Stimulated activated CD8-positive, alpha-beta memory T cell treated with anti-CD3 and anti-CD28 coated beads, Interleukin-12 subunit alpha, Interleukin-12 subunit beta, amount 100 ng/mL, for 4 hours (primary cell): ENCODE results near the gene FOS.

Source experiments
- DNase-seq: peaks from one replicate; pipeline ENCODE4 v3.0.0-alpha.2; 2020; ENCODE audit warnings: low read depth

The FOS gene

GRCh38 chr14:75250800-75251199 lies 27.8 kb upstream of the FOS start:
- no peak for DNase-seq

- no peak for DNase-seq
Observed at GRCh38 chr14:75252254-75252837, 26.3 kb upstream of the FOS start.

- no peak for DNase-seq
Observed at GRCh38 chr14:75254381-75254822, 24.2 kb upstream of the FOS start.

GRCh38 chr14:75254901-75255584 lies 23.6 kb upstream of the FOS start:
- no peak for DNase-seq

- no peak for DNase-seq
Observed at GRCh38 chr14:75258079-75258802, 20.4 kb upstream of the FOS start.

GRCh38 chr14:75258803-75259509 lies 19.7 kb upstream of the FOS start:
- peak; percentile 99 for DNase-seq

GRCh38 chr14:75259510-75259855 lies 19.1 kb upstream of the FOS start:
- no peak for DNase-seq

- DNase-seq, result no peak
Observed at GRCh38 chr14:75260025-75260763, 18.4 kb upstream of the FOS start.

GRCh38 chr14:75261820-75262219 lies 16.8 kb upstream of the FOS start:
- no peak for DNase-seq

GRCh38 chr14:75262641-75263040 lies 16.0 kb upstream of the FOS start:
- no peak for DNase-seq

GRCh38 chr14:75264036-75264435 lies 14.6 kb upstream of the FOS start:
- no peak for DNase-seq

- no peak for DNase-seq
Observed at GRCh38 chr14:75267141-75267721, 11.4 kb upstream of the FOS start.

GRCh38 chr14:75268633-75269550 lies 9.7 kb upstream of the FOS start:
- no peak for DNase-seq

- no peak for DNase-seq
Observed at GRCh38 chr14:75271514-75271913, 7.1 kb upstream of the FOS start.

- no peak for DNase-seq
Observed at GRCh38 chr14:75273272-75274049, 5.2 kb upstream of the FOS start.

GRCh38 chr14:75274050-75274898 lies 4.4 kb upstream of the FOS start:
- no peak for DNase-seq

GRCh38 chr14:75274899-75275569 lies 3.6 kb upstream of the FOS start:
- DNase-seq, result no peak

GRCh38 chr14:75275598-75275997 lies 3.0 kb upstream of the FOS start:
- DNase-seq, result no peak
